ENCODE data around the gene ROR2. TPM values are rescaled to one million over a fixed set of nuclear protein-coding genes. Genes with fewer than 3 reads are reported as not detected.

ROR2 gene
- total RNA-seq, 1 experiment from 2014 or later, result 5.9 TPM

- DNase-seq (ENCODE audit: low read depth, low spot score) (no peak), ATAC-seq (peak; percentile 55)
- Histone ChIP-seq H3K27me3 (ENCODE audit: control insufficient read depth, insufficient read depth, low read length) (peaks cover 4% of the 10 kb centered on the region; the same call in 1 of the 2 replicates), H3K9me3 (ENCODE audit: control insufficient read depth, insufficient read depth, low read depth, low read length) (no peaks in the 10 kb centered on the region), H3K4me1 (ENCODE audit: control insufficient read depth, insufficient read depth, low read length) (peaks cover 4% of the 10 kb centered on the region; the same call in 1 of the 2 replicates), H3K27ac (ENCODE audit: low read length) (no peak overlapping the region; the same call in 1 of the 2 replicates), H3K4me3 (ENCODE audit: low read depth in 2 of 2, low read length in 2 of 2) (peak overlapping the region; percentile 44 to 48), H3K36me3 (ENCODE audit: control insufficient read depth, insufficient read depth, low read length) (peaks cover 3% of the 10 kb centered on the region; the same call in 1 of the 2 replicates)
- CTCF ChIA-PET, result no interaction called here
- no TSS peak for BruUV-seq (replicated peaks)
- in situ Hi-C loops (cut with HindIII; ENCODE audit: low pct_unique_long_range_greater_than_20kb, low sequenced_read_pairs), result no loop called here
- intact Hi-C loops (cut with micrococcal nuclease; ENCODE audit: unreplicated experiment), result no loop called here
- TF ChIP-seq POLR2AphosphoS5 (IDR thresholded peaks at IDR 0.05; ENCODE audit: low read depth, low read length) (no peak), TCF7L2 (IDR thresholded peaks at IDR 0.05; ENCODE audit: low read depth, low read length) (no peak), SIN3A (IDR thresholded peaks at IDR 0.05; ENCODE audit: borderline replicate concordance, insufficient read depth, low read depth, low read length) (no peak), REST (IDR thresholded peaks at IDR 0.05; ENCODE audit: insufficient read depth in 1 of 2, low read depth in 2 of 2, low read length in 1 of 2) (no peak)
- TF ChIP-seq, protein P1, sequence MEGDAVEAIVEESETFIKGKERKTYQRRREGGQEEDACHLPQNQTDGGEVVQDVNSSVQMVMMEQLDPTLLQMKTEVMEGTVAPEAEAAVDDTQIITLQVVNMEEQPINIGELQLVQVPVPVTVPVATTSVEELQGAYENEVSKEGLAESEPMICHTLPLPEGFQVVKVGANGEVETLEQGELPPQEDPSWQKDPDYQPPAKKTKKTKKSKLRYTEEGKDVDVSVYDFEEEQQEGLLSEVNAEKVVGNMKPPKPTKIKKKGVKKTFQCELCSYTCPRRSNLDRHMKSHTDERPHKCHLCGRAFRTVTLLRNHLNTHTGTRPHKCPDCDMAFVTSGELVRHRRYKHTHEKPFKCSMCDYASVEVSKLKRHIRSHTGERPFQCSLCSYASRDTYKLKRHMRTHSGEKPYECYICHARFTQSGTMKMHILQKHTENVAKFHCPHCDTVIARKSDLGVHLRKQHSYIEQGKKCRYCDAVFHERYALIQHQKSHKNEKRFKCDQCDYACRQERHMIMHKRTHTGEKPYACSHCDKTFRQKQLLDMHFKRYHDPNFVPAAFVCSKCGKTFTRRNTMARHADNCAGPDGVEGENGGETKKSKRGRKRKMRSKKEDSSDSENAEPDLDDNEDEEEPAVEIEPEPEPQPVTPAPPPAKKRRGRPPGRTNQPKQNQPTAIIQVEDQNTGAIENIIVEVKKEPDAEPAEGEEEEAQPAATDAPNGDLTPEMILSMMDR (IDR thresholded peaks at IDR 0.05), result no peak
- POLR2A ChIA-PET, result interaction anchor here (0.6 kb wide), 1 partner anchor 12 kb away, joined by 3 read pairs; no protein-coding TSS in a partner anchor
These were observed 559 bp downstream of the ROR2 start for GRCh38 chr9:91949392-91949945.

GRCh38 chr9:91948597-91949391 is 1.2 kb downstream of the ROR2 start:
- no TSS peak for BruUV-seq (replicated peaks)
- no peak for DNase-seq (ENCODE audit: low read depth, low spot score)
- H3K36me3 ChIP-seq (ENCODE audit: control insufficient read depth, insufficient read depth, low read length), result peaks cover 3% of the 10 kb centered on the region; the same call in 1 of the 2 replicates
- ChIA-PET POLR2A (no interaction called here), CTCF (no interaction called here)
- no peaks in the 10 kb centered on the region for H3K9me3 ChIP-seq (ENCODE audit: control insufficient read depth, insufficient read depth, low read depth, low read length)
- intact Hi-C loops (cut with micrococcal nuclease; ENCODE audit: unreplicated experiment), result no loop called here
- H3K27me3 ChIP-seq (ENCODE audit: control insufficient read depth, insufficient read depth, low read length), result peaks cover 4% of the 10 kb centered on the region; the same call in 1 of the 2 replicates
- H3K27ac ChIP-seq (ENCODE audit: low read length), result no peak overlapping the region; the same call in 1 of the 2 replicates
- peak; percentile 88 for ATAC-seq
- peak overlapping the region; percentile 44 to 48 for H3K4me3 ChIP-seq (ENCODE audit: low read depth in 2 of 2, low read length in 2 of 2)
- in situ Hi-C loops (cut with HindIII; ENCODE audit: low pct_unique_long_range_greater_than_20kb, low sequenced_read_pairs), result no loop called here
- H3K4me1 ChIP-seq (ENCODE audit: control insufficient read depth, insufficient read depth, low read length), result peaks cover 4% of the 10 kb centered on the region; the same call in 1 of the 2 replicates
- TF ChIP-seq REST (IDR thresholded peaks at IDR 0.05; ENCODE audit: insufficient read depth in 1 of 2, low read depth in 2 of 2, low read length in 1 of 2) (no peak), SIN3A (IDR thresholded peaks at IDR 0.05; ENCODE audit: borderline replicate concordance, insufficient read depth, low read depth, low read length) (no peak), POLR2AphosphoS5 (IDR thresholded peaks at IDR 0.05; ENCODE audit: low read depth, low read length) (no peak)
- TF ChIP-seq, protein P1 (IDR thresholded peaks at IDR 0.05), result peak; percentile 16; the same call in 1 of the 2 replicates

Measured in Panc1 (cell line).